GM23248 (cell line): ENCODE results near the gene TSPEAR. TPM values are rescaled to one million over a fixed set of nuclear protein-coding genes. Genes with fewer than 3 reads are reported as not detected.

Experiments used
- DNase-seq: peaks from one replicate; pipeline ENCODE4 v3.0.0-alpha.2; 2015
- H2AFZ ChIP-seq: fragments of 200-600 bp; sonication (generic); 2 replicates; pipeline ENCODE4 v1.6.1; 2016; ENCODE audit warnings: antibody characterized with exemption
- H3F3A ChIP-seq: fragments of 200-600 bp; sonication (generic); 2 replicates; pipeline ENCODE4 v1.6.1; 2016; ENCODE audit warnings: mild to moderate bottlenecking, antibody characterized with exemption, mixed run types; ENCODE audit not compliant: insufficient read depth
- H3K27ac ChIP-seq: fragments of 200-600 bp; sonication (generic); 2 replicates; pipeline ENCODE4 v1.5.1; 2016; ENCODE audit warnings: mild to moderate bottlenecking
- H3K27me3 ChIP-seq: fragments of 200-600 bp; sonication (generic); replicated peaks from 2 replicates; pipeline ENCODE4 v1.6.1; 2016; ENCODE audit warnings: mild to moderate bottlenecking; ENCODE audit not compliant: insufficient read depth
- H3K36me3 ChIP-seq: fragments of 200-600 bp; sonication (generic); 2 replicates; pipeline ENCODE4 v1.6.1; 2016; ENCODE audit warnings: low read depth, mild to moderate bottlenecking
- H3K4me1 ChIP-seq: fragments of 200-600 bp; sonication (generic); 2 replicates; pipeline ENCODE4 v1.6.1; 2016; ENCODE audit warnings: mild to moderate bottlenecking; ENCODE audit not compliant: insufficient read depth
- H3K4me2 ChIP-seq: fragments of 200-600 bp; sonication (generic); one replicate; pipeline ENCODE4 v1.6.1; 2016; ENCODE audit warnings: mild to moderate bottlenecking; ENCODE audit not compliant: unreplicated experiment
- H3K4me3 ChIP-seq: fragments of 200-600 bp; sonication (generic); 2 replicates; pipeline ENCODE4 v1.5.1; 2016; ENCODE audit warnings: mild to moderate bottlenecking
- H3K79me2 ChIP-seq: fragments of 200-600 bp; sonication (generic); 2 replicates; pipeline ENCODE4 v1.6.1; 2016; ENCODE audit warnings: mild to moderate bottlenecking; ENCODE audit not compliant: insufficient read depth
- H3K9ac ChIP-seq: fragments of 200-600 bp; sonication (generic); 2 replicates; pipeline ENCODE4 v1.6.1; 2016; ENCODE audit warnings: mild to moderate bottlenecking
- H3K9me2 ChIP-seq: fragments of 200-600 bp; sonication (generic); 2 replicates; pipeline ENCODE4 v1.6.1; 2016; ENCODE audit warnings: mixed run types, mild to moderate bottlenecking, moderate library complexity; ENCODE audit not compliant: insufficient read depth
- H3K9me3 ChIP-seq: fragments of 200-600 bp; sonication (generic); one replicate; pipeline ENCODE4 v1.6.1; 2017; ENCODE audit warnings: low read depth
- H4K20me1 ChIP-seq: fragments of 200-600 bp; sonication (generic); 2 replicates; pipeline ENCODE4 v1.6.0; 2016; ENCODE audit not compliant: insufficient read depth
- EZH2 ChIP-seq: fragments of 200-600 bp; sonication (generic); IDR thresholded peaks from 2 replicates; pipeline ENCODE4 v1.6.1; 2018; ENCODE audit warnings: antibody characterized with exemption, mild to moderate bottlenecking; ENCODE audit not compliant: insufficient read depth, poor library complexity, severe bottlenecking
- EZH2phosphoT487 ChIP-seq: fragments of 200-600 bp; sonication (generic); IDR thresholded peaks from 2 replicates; pipeline ENCODE4 v1.6.1; 2018; ENCODE audit warnings: antibody characterized with exemption, moderate library complexity, mild to moderate bottlenecking, low read depth; ENCODE audit not compliant: insufficient read depth
- WGBS, 2 experiments: methylation state at CpG; one replicate each; pipeline ENCODE4 v1.1.6; 2015 to 2017; ENCODE audit warnings: low lambda C conversion rate in 2 of 2, low coverage in 1 of 2; ENCODE audit errors: missing lambda C conversion rate in 2 of 2; 5-methylcytosine and 5-hydroxymethylcytosine counted together
- in situ Hi-C: fragments of 300-500 bp; cut with MboI; formaldehyde crosslinking; loops from 2 replicates; pipeline ENCODE4 v1.15.0; 2020
- polyA plus RNA-seq: library from polyadenylated mRNA; unstranded; fragments of >200 nt; fragmentation: Nextera tagmentation; extraction: Ambion mirVana; gene quantifications from 2 replicates; pipeline ENCODE4 v1.2.1, GENCODE V29; 2016
- total RNA-seq: library from RNA; depleted of rRNA; stranded (reverse); fragments of >200 nt; shearing (Covaris generic); gene quantifications from 2 replicates; pipeline ENCODE4 v1.2.3, GENCODE V29; 2014

The TSPEAR gene
- total and polyA plus RNA-seq, 2 experiments from 2014 or later = not detected

DNA sequence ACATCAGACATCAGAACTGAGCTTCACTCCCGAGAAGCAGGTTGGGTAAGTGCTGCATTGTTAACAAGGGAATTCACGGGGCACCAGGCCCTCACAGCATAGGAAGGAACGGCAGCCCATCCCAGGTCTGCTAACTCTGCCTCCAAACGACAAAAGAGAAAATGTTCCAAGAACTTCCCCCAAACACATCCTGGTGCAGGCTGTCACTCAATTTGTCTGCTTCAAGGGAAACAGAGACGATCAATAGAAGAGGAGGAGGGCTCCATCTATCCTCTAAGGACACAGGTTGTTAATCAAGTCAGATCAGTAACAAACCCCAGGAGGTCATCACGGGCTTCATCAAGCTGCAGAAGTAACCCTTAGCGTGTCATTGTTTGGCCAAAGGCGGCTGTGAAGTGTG, 3.5 kb upstream of the TSPEAR start:
- Histone ChIP-seq H3K4me2 (no peak overlapping the region), H3K9ac (no peak overlapping the region), H2AFZ (no peak overlapping the region), H3K4me1 (no peaks in the 10 kb centered on the region), H3K27ac (no peak overlapping the region), H3K4me3 (no peak overlapping the region), H3K9me2 (no peaks in the 10 kb centered on the region), H3K9me3 (no peaks in the 10 kb centered on the region), H3K79me2 (no peaks in the 10 kb centered on the region), H3F3A (no peaks in the 10 kb centered on the region), H3K36me3 (no peaks in the 10 kb centered on the region), H4K20me1 (no peaks in the 10 kb centered on the region), H3K27me3 (peaks cover 80% of the 10 kb centered on the region)
- no peak for DNase-seq
- in situ Hi-C loops = no loop called here
- 6 to 7% methylated on average over 8 of the region's 8 CpGs for WGBS, 2 experiments
- no peak for TF ChIP-seq EZH2phosphoT487
- no peak for TF ChIP-seq EZH2

- Histone ChIP-seq H3K27me3 (peaks cover 80% of the 10 kb centered on the region), H3K27ac (no peak overlapping the region), H3K4me2 (no peak overlapping the region), H3F3A (no peaks in the 10 kb centered on the region), H3K4me1 (no peaks in the 10 kb centered on the region), H3K4me3 (no peak overlapping the region), H3K9me3 (no peaks in the 10 kb centered on the region), H3K36me3 (no peaks in the 10 kb centered on the region), H3K9me2 (no peaks in the 10 kb centered on the region), H3K79me2 (no peaks in the 10 kb centered on the region), H3K9ac (no peak overlapping the region), H4K20me1 (no peaks in the 10 kb centered on the region), H2AFZ (no peak overlapping the region)
- in situ Hi-C loops = no loop called here
- DNase-seq = no peak
- WGBS, 2 experiments = 51 to 52% methylated on average over 10 of the region's 10 CpGs
- TF ChIP-seq EZH2phosphoT487 (no peak), EZH2 (no peak)
Measured at GRCh38 chr21:44713846-44714245, 2.5 kb upstream of the TSPEAR start.

- Histone ChIP-seq H4K20me1 (no peaks in the 10 kb centered on the region), H3K27ac (no peak overlapping the region), H3K9me2 (no peaks in the 10 kb centered on the region), H2AFZ (no peak overlapping the region), H3F3A (no peaks in the 10 kb centered on the region), H3K4me2 (no peak overlapping the region), H3K79me2 (no peaks in the 10 kb centered on the region), H3K36me3 (no peaks in the 10 kb centered on the region), H3K4me3 (no peak overlapping the region), H3K9ac (no peak overlapping the region), H3K27me3 (peaks cover 83% of the 10 kb centered on the region), H3K4me1 (no peaks in the 10 kb centered on the region), H3K9me3 (no peaks in the 10 kb centered on the region)
- WGBS, 2 experiments = 25 to 35% methylated on average over 8 to 9 of the region's 9 CpGs
- TF ChIP-seq EZH2phosphoT487 = no peak
- no peak for TF ChIP-seq EZH2
- in situ Hi-C loops = no loop called here
- DNase-seq = no peak
Measured at GRCh38 chr21:44713130-44713529, 1.8 kb upstream of the TSPEAR start.

DNA sequence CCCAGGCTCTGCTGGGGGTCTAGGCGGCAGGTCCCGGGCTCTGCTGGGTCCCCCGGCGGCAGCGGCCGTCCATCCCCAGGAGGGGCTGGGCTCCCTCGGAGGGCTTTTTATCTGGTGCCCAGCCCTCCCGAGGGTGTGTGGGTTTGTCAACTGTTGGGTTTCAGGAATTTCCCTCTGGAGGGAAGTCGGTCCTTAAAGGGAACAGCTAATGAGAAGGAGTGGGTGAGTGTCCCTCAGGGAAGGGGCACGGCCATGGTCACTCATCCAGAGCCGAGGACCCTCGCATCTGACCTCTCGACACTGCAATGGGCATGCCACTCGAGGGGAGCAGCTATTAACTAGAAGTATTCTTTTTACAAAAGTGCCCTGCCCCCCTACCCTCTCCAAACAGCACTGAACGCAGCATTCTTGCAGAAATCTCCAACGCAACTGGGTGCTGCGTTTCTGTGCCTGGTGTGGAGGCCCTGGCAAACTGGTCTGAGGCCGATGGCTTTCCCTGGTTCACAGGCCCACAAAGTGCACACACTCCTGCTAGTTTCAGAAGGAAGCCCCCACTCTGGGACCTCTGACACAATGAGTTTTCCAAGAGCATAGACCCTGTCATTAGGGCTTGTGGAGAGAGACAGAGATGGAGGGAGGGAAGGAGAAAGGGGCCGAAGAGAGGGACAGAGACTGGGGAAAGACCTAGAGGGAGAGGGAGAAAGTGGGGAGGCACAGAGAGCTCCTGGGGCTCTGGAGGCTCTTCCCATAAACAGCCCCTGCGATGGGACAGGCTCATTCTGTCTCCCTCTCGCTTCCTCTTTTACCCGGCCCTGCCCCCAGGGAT, 1.0 kb upstream of the TSPEAR start:
- H3K79me2 ChIP-seq = no peaks in the 10 kb centered on the region
- no peaks in the 10 kb centered on the region for H3F3A ChIP-seq
- H4K20me1 ChIP-seq = no peaks in the 10 kb centered on the region
- H2AFZ ChIP-seq = no peak overlapping the region
- TF ChIP-seq EZH2 = peak; percentile 62
- TF ChIP-seq EZH2phosphoT487 = peak; percentile 28; the same call in 1 of the 2 replicates
- H3K27me3 ChIP-seq = peaks cover 82% of the 10 kb centered on the region
- H3K9ac ChIP-seq = no peak overlapping the region
- no peaks in the 10 kb centered on the region for H3K9me3 ChIP-seq
- H3K4me3 ChIP-seq = no peak overlapping the region
- H3K9me2 ChIP-seq = no peaks in the 10 kb centered on the region
- no peaks in the 10 kb centered on the region for H3K36me3 ChIP-seq
- WGBS, 2 experiments = 10 to 16% methylated on average over 18 to 22 of the region's 22 CpGs
- in situ Hi-C loops = no loop called here
- H3K4me2 ChIP-seq = no peak overlapping the region
- no peak overlapping the region for H3K27ac ChIP-seq
- DNase-seq = no peak
- no peaks in the 10 kb centered on the region for H3K4me1 ChIP-seq
